HG03039 (cell line): ENCODE measurements around the gene TENM4.

Experiments
- ATAC-seq: cut with Tn5 transposase; IDR thresholded peaks from one replicate; pipeline ENCODE4 v1.9.1; 2021; ENCODE audit warnings: mild to moderate bottlenecking, moderate library complexity; ENCODE audit not compliant: unreplicated experiment

The TENM4 gene

GRCh38 chr11:79035881-79036280 lies 404.9 kb downstream of the TENM4 start:
- no peak for ATAC-seq

DNA sequence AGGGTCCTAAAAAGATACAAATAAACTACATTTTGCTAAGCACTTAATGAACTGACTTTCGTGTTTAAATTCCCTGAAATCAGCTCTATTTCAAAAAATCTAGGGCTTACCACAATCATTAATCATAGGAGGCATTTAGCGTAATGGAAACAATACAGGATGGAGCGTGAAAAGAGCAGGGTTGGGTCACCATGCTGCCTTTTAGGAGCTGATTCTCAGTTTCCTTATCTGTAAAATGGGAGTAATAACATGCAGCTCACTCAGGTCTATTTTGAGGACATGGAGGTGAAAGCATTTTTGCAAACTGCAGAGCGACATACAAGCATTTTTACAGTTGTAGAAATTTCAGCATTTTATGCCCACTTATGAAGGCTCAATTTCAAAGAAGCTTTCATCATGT lies 407.0 kb downstream of the TENM4 start:
- no peak for ATAC-seq

DNA sequence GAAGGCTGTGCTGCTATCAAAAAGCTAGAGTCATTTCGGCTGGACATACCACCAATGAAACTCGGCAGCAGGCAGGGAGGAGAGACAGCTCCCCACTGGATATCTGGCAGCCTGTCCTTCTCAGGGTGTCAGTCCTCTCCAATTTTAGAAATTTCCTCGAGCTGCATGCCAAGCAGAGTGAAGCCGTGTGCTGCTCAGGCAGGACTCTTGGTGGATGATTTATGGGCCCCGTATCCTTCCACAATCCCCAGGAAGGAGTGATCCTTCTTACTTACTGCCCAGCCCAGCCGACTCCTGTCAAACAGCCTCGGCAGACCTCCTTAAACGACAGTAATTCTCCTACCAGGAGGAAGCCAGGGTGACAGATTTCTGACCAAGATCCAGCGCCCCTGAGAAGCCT lies 410.4 kb downstream of the TENM4 start:
- no peak for ATAC-seq

DNA sequence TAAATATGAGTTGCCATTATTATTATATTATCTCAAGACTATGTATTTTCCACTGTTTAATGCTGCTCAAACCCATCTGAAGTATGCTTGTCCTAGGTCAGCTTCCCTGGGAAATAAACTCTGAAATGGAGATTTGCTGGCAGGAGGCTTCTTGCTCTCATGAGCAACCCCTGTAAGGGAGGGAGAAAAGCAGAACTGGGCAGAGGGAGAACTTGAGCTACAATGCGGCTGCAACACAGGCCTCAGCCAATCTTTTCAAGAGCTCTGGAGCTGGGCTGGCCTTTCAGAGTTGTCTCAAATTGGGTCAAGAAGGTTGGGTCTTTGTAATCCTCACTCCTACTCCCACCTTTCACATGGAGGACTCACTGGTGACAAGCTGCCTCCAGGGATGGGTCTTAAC lies 412.6 kb downstream of the TENM4 start:
- ATAC-seq, result no peak

DNA sequence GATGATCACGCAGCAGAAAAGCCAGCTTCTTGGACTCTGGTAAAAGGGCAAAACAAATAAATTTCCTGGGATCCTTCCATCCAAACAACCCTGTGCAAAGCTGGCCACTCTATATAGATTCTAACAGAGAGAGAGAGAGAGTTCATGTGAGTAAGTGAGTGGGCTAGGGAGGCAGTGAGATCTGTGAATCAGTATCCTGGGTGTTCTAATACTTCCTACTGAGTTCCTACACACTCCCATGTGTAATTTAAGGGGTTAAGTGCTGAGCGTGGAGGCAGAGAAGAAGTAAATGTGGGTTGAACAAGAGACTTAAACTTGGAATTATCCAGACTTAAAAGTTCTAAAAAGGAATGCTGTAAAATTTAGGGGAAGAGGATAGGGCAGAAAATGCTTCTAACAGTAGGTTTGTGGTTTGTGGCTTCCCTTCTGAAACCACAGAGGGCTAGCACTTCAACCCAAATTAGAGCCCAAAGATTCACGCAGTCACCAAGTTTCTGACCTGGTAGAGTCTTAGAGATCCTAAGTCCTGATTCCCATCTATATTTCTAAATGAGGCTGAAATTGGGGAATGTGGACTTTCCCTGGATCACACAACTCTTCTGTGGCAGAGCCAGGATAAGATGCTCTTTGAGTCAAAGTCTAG lies 413.9 kb downstream of the TENM4 start:
- peak; percentile 63 for ATAC-seq

DNA sequence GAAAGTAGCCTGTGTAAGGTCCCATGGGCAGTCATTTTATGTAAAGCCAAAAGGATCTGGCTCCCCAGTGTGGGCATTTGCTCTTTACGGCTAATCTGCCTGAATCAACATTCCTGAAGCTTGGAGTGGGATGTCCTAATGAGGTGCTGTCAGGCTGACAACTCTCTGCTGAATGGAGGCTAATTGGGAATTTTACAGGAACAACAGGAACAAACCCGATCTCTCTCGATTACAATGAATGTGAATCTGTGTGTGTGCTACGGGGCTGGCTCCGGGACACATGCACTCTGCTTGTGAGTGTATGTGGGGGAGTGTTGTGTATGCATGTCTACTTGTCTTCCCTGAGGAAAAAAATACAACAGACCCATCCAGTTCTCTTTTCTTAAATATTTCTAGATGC lies 415.2 kb downstream of the TENM4 start:
- no peak for ATAC-seq

DNA sequence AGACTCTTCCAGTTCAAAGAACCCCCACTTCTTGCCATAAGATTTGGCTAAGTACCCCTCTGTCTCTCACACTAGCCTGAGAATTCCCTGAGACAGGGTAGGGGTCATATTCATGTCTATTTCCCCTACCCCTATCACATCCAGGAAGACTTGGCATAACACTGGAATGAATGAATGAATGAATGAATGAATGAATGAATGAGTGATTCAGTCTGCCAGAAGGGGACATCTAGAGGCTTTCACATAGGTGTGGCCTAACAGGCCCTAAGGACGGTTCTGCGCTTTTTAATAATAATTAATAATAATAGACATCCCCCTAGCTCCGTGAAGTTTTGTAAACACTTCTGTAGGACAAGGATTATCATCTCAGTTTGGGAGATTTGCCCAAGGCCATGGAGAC lies 415.7 kb downstream of the TENM4 start:
- ATAC-seq, result no peak

DNA sequence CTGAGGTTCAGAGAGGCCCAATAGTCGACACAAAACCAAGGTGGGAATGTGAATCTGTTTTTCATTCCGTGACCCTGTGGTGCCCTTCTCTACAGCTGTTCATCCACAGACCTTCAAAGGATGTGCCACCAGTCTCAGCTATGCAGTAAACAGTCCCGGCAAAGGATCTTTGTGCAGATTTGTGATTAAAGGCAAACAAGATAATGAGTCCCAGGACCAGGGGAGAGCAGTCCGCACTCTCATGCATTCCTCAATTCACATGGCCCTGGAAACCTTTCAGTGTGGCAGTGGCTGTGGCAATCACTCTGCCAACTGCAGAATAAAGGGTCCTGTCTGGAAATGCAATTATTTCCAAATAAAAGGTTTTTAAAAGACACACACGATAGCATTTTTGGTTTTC lies 418.6 kb downstream of the TENM4 start:
- no peak for ATAC-seq

GRCh38 chr11:79021601-79022000 lies 419.2 kb downstream of the TENM4 start:
- no peak for ATAC-seq

- ATAC-seq, result no peak
Observed at GRCh38 chr11:79019975-79020374, 420.9 kb downstream of the TENM4 start.

- no peak for ATAC-seq
Observed at GRCh38 chr11:79019277-79019676, 421.6 kb downstream of the TENM4 start.

DNA sequence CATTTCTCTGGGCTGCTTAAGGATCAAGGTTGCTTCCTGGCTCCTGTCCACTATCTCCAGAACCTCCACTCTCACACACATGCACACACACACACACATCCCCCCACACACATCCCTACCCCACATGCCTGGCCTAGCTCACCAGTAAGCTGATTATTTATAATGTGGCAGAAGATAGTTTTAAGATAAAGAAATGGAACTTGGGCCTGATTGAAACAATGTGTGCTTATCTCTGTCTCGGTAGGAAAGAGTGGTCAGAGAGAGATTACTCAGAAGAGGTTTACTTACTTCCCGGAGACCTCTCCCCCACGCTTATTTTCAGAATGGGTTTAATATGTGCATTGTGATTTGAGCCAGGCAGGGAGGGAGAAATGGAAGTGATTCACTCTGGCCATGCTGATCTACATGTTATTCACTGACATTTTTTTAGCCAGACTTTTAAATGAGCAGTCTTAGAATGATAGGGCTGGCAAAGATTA lies 422.4 kb downstream of the TENM4 start:
- no peak for ATAC-seq

DNA sequence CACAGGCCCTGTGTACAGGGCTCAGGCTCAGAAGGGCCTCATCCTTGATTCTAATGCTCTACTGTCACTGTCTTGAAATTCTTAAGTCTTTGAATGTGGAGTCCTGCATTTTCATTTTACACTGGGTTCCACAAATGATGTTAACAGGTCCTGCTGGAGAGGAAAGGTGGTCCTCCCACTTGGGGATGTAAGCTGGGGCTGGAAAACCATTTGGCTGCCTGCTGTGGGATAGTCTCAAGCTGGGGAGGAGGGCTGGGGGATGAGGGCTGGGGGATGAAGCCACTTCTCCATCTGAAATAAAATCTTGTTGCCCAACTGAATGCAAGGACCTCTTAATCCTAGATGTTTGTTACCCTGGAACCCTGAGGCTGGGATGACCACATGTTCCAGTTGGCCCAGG lies 423.0 kb downstream of the TENM4 start:
- no peak for ATAC-seq

DNA sequence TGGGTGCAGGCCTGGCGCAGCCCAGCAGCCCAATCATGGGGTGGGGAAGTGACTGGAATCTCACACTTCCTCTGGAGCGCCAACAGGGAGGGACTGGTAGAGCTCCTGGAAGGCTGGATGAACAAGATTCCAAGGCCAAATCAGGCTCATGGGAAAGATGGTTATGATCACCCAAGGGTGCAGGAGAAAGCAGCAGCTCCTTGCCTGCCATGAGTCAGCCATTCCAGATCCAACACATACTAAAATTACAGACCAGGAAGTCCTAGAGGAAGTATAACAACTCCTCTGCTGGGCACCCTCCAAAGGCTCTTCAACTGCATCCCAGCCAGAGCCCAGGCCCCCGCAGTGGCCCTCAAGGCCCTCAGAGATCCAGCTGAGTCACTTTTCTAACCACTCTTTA lies 427.3 kb downstream of the TENM4 start:
- no peak for ATAC-seq

DNA sequence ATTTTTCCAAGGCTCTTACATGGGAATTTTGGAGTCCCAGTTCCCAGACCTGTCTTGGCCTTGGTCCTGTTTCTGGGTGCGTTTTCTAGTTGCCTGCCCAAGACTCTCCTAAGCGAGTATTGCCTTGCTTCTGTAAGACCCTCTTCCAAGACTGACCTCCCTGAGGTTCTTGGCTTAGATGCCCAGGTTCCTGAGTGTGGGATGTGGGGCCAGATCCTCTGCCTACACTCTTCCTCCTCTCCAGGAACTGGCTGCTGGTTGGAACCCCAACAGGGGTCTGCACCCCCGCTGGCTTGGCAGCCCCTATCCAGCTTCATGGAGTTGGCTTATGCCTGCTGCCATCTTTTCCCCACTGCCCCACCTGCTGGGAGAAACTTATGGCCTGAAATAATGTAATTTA lies 429.5 kb downstream of the TENM4 start:
- ATAC-seq, result no peak

GRCh38 chr11:79007771-79008402 lies 432.9 kb downstream of the TENM4 start:
- ATAC-seq, result no peak

DNA sequence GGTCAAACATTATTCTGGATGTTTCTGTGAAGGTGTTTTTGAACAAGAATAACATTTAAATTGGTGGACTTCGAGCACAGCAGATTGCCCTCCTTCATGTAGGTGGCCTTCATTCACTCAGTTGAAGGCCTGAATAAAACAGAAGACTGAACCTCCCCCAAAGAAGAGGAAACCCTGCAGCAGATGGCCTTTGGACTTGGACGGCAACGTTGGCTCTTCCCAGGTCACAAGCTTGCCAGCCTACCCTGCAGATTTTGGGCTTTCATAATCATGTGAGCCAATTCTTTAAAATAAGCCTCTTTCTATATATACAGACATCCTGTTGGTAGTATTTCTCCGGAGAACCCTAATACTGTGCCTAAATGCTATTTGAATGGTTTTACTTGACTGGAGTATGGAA lies 434.0 kb downstream of the TENM4 start:
- ATAC-seq, result no peak

DNA sequence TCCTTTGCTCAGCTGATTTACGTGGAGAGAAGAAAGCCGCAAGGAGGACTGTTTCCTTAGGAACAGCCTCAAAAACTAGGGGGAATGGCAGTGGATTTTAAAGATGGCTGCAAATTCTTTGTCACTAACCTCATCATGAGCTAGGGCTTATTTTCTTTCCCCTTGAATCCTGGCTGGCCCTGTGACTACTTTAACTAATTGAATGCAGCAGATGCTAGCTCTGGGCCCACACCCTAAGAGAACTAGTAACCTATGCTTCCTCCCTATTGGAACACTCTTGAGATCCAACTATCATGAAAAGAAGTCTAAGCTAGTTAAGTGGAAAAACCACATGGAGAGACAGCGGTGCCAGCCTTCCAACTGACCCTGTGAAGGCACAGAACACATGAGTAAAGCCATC lies 444.8 kb downstream of the TENM4 start:
- no peak for ATAC-seq

DNA sequence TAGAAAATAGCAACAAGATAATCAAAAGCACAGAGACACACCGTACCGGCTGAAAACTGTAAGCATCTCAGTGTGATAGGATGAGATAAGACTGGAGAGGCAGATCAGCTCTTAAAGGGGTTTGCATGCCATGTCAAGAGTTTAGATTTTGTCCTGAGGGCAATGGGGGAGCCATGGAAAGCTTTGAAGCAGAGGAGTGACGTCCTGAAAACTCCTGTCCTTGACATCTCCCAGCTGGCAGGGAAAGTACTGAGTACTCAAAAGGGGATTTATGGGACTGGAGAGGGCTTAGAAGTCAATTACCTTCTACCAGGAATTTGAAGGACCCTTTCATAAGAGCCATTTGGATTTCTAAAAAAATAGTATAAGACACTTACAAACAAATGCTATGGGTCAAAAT lies 445.7 kb downstream of the TENM4 start:
- no peak for ATAC-seq

- no peak for ATAC-seq
Observed at GRCh38 chr11:78993802-78994430, 446.9 kb downstream of the TENM4 start.

DNA sequence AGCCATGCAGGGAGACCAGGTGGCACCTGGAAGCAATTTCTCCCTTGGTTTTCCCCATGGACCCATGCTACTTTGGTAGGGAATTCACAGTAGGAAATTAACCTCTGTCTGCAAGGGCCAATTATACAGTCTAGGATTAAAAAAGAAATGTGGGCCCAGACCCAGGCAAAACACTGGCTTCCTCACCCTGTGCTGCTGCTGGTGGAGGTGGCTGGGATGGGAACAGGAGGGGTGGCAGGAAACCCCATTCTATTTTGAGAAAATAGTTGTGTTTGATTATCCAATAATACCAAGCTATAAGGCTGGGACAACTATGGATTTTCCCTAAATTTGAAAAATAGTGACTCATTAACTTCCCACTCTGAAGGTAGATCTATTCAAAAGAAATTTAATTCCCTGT lies 449.1 kb downstream of the TENM4 start:
- no peak for ATAC-seq

- ATAC-seq, result no peak
Observed at GRCh38 chr11:78990261-78990660, 450.6 kb downstream of the TENM4 start.
